Activated naive CD4-positive, alpha-beta T cell treated with Interleukin-2 at 50 U/mL for 16 hours (primary cell): ENCODE results near the gene CDK2AP2.

Experiments used
- DNase-seq: peaks from one replicate; pipeline ENCODE4 v3.0.0-alpha.2; 2020

The CDK2AP2 gene

DNA sequence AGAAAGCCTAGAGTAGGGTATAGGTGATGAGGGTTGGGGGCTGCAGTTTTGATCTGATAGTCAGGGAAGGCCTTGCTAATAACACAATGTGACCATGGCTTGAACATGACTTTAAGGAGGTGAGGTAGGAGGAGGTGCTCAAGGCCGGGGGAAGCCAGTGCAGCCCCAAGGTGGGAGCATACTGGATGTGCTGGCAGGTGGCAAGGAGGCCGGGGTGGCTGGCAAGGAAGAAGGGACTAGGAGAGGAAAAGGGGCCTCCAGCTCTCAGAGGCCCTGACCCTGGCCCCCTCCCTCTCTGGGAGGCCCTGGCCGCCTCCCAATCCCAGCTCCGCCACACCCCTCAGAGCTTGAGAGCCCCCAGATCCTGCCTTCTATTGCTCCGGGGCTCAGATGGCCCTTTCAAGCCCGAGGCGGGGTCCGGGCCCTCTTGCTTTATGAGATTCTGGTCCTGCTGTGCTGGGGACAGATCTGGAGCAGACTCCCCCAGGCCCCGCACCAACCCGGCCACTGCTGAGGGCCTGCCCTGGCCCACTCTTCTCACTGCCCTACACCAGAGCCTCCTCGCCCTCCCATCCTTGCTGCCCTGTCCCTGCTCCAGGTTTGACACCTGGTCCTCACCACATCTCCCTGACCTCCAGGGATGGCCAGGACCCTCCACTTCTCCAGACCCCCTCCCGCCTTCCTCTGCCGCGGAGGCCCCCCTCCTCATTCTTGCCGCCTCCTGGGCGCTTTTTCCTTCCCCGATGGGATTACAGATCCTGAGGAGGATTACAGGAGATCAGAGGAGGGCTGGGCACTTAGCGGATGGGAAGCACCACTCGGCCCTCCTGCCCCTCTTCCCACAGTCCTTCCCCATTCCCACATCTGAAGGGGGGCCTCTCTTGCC is 4.6 kb downstream of the CDK2AP2 start:
- DNase-seq: no peak

DNA sequence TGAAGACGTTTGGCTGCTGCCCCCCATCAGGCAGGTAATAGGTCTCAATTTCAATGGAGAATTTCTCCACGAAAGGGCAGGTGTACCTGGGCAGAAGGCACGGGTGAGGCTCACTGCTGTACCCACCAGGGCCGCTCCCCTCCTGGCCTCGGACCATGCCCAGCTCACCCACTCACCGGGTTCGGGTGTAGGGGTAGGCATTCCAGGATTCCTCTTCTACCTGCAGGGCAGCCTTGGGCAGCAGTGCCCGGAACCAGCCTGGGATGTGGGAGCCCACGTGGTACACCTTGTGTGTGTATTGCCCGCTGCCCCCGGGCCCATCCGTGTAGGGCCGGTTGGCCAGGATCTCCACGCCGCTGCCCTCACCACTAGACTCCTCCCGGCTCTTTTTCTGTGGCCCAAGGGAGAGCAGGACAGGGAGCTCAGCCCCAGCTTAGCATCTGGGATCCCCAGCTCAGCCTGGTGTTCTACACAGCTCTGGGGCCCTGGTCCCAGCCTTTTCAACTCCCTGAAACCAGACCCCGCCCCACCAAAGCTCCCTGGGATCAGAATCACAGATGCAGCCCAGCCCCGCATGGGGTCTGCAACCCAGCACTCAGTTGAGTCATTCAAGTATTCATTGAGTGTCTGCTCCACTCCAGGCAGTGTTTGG is 5.5 kb downstream of the CDK2AP2 start:
- DNase-seq: no peak

DNA sequence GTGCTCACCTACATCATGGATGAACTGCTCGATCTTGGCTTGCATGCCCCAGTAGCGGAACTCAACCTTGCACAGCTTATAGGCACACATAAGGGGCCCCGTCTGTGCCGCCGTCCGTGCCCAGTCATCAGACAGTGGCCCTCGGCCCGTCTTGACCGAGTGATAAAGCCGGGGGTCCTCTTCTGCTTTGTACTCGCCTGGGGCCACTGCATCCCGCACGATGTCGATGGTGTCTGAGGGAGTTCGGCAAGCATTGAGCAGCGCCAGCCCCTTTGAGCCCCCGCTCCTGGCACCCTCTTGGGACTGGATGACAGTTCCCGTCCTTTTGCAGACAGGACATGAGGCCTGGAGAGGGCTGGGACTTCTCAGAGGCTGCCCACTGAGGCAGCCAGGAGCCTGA is 6.1 kb downstream of the CDK2AP2 start:
- no peak for DNase-seq

DNA sequence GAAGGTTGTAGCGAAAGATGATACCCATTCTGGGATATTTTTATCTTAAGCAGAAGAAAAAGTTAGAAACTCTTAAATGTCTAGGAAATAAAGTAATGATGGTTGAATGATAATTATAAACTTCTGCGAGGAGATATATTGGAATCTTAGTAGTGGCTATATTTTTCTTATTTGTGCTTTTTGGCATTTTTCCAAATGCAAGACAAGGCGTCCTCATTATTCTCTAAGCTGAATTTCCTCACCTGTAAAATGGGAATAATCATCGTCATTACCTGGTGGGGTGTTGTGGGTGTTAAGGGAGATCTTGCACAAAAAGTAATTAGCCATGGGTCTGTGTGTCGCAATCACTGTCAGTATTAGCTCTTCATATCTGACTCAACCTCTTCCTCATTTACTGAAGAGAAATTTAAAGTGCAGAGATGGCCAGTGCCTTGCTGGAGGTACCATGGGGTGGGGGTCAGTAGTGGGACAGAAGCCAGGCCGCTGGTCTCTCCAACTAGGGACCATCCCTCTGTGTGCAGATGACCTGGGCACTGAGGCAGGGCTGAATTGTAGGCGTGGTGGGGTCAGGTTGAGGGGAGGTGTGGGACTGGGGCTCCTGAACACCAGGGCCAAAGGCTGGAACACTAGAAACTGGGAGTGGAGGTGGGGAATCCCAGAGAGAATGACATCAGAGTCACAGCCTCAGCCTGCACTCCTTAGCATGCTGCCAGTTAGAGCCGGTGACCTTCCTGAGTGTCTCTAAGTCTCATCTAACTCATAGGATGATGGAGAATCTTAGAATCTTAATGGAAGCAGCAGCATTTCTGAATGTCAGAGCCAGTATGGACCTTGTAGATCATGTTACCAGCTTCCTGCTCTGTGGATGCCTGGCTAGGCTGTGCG is 6.9 kb downstream of the CDK2AP2 start:
- DNase-seq: no peak

DNA sequence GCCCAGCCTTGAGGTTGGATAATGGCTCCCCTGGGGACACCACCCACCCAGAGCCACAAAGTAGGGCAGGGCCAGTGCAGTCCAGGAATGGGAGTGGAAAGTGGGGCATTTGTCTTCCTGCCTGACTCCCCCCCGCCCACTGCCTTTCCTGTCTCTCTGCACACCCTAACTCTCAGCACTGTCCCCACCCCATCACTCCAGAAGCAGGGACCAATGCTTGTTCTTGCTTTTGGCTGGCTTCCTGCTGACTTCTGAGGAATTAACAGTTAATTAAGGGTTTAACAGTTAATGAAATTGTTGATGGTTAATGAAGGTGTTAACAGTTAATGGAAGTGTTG is 7.5 kb downstream of the CDK2AP2 start:
- DNase-seq: no peak

DNA sequence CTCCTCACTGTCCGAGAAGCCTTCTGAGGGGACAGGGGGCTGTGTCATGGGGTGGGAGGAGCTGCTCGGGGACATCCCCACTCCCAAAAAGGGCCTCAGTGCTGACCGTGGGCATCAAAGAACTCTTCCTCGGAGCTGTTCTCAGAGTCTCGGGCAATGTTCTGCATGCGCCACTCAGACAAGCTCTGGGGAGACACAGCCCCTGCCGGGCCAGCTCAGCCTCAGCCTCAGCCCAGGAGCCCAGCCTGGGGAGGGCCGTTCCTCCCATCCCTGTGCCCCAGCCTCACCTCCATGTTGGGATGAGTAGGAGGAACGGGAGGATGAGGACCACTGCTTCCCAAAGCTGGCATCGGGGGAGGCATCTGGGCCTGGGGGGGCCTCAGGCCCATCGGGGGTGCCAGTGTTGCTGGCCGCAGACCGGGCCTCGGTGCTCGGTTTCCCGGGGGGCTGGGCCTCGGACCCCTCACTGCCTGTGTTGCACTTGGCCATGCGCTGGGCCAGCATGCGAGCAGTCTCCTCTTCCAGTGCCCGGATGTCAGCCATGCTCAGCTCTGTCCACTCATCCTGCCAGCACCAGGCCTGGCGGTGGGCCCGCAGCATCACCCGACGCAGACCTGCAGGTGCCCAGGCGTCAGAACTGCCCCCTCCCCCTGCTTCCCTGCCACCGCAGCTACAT is 8.0 kb downstream of the CDK2AP2 start:
- DNase-seq: no peak

DNA sequence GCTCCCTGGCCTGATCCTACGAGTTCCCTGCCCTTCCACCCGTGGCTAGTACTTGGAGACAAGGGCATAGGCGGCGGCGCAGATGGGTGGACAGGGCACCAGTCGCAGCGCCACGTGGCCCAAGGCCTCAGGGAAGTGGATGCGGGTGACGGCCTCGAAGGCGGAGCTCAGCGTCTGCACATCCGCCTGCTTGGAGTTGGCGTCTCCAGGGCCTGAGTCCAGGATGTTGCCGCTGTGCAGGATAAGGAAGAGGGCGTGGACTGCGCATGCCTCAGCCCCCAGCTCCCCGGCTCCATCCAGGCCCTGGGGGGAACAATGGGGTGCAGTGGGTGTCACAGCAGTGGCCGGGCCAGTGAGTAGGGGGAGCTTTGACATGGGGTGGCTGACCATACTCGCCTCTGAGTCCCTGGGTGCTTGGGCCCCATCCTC is 9.4 kb downstream of the CDK2AP2 start:
- DNase-seq: no peak

DNA sequence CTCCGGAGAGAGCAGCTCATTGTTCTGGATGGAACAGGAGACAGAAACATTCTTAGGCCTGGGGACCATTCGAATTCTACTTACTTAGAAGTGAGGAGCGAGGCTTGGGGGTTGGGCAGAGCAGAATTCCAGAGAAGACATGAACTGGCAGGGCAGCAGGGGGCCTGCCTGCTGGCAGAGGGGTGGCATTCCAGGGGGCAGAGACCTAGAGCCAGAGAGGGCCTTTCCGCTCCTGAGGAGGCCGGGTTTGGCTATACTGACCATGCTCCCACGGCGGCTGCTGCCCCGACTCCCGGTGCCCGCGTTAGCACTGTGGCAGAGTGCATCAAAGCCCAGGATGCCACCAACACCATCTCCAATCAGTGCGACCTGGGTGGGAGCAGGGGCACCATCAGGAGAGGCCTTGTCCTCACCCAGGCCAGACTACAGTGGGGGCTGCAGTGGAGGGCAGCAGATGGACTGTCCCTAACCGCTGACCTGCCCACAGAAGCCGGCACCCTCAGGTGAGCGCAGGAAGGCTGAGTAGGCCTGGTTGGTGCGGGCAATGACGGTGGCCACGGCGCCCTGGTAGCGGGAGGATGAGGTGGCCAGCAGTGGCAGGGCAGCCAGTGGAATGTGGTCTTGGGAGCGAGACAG is 10.2 kb downstream of the CDK2AP2 start:
- no peak for DNase-seq

DNA sequence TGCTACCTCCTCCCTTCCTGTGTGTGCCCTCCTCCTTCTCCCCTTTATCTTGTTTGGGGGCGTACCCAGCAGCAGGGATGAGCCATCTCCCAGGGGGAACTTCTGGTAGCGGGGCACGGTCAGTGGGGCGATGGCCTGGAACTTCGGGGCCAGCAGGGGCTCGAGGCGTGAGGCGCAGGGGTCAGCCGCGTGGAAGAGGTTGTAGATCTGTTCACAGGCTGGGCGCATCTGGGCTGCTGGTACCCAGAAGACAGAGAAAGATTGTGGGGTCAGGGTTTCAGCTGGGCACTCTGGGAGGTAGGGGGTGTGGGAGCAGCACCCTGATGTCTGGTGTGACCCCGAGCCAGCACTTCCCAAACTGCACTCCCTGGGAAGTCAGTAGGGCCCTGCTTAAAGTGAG is 11.8 kb downstream of the CDK2AP2 start:
- no peak for DNase-seq

DNA sequence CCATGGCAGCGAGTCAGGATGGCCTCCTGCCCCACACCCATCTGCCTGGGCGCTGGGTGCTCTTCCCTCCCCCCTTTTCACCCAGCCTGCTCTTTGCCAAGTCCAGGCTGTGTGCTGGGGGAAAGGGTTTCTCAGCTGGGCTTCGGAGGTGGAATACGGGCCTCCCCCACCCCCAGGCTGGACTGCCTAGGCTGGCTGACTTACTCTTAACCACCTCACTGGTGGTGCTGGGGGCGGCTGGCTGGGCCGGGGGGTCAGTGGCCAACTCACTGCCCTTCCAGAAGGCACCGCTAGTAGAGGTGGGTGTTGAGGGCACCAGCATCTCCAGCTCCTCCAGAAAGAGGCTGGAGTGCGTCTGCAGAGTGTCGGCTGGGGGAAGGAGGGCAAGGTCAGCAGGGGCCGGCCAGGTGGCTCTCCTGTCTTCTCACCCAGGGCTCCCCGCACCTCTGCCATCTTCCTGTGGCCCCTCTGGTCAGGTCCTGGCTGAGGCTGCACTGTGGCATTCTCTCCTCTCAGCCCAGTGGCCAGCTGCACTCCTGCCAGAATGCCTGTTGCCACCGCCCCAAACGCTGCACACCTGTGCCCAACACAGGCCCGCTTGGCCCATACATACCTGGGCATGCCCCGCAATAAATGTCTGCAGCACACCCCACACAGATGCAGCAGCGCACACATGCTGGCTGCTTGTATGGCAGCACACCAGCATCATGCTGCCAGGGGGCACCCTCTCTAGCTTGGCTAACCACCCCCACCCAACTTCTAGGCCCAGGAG is 12.5 kb downstream of the CDK2AP2 start:
- no peak for DNase-seq

DNA sequence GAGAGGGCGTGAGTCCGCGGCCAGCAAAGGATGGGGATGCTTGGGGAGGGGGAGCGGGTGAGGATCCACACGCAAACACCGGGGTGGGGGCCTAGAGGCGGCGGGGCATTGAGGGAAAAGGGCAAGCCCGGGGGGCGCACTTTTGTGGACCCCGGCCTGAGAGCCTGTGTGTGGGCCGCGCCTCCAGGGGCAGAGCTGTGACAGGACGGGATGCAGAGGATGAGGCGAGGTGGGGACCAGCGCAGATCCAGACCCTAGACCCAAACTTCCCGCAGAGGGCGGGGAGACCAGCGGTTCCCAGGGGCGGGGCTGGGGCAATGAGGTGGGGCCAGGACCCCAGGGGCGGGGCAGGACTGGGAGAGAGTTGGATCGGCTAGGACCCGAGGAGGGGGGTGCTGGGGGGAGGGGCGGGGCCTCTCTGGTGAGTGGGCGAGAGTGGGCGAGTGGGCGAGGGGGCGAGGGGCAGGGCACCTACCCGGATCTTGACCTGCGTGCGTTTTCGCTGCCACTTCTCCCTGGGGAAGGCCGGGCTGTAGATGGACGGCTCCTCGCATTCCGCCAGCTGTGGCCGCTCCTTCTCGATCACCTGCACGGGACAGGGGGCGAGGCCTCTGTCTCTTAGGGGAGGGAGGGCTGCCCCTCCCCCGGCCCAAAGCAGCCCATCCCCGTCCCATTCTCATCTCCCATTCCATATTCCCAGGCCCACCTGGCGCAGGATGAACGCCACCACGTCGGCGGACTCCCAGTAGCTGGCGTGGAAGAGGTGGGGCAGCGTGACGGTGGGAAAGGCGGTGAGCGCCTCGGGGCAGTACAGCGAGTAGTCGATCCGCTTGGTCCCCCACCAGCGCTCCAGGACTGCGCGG is 13.4 kb downstream of the CDK2AP2 start:
- no peak for DNase-seq

DNA sequence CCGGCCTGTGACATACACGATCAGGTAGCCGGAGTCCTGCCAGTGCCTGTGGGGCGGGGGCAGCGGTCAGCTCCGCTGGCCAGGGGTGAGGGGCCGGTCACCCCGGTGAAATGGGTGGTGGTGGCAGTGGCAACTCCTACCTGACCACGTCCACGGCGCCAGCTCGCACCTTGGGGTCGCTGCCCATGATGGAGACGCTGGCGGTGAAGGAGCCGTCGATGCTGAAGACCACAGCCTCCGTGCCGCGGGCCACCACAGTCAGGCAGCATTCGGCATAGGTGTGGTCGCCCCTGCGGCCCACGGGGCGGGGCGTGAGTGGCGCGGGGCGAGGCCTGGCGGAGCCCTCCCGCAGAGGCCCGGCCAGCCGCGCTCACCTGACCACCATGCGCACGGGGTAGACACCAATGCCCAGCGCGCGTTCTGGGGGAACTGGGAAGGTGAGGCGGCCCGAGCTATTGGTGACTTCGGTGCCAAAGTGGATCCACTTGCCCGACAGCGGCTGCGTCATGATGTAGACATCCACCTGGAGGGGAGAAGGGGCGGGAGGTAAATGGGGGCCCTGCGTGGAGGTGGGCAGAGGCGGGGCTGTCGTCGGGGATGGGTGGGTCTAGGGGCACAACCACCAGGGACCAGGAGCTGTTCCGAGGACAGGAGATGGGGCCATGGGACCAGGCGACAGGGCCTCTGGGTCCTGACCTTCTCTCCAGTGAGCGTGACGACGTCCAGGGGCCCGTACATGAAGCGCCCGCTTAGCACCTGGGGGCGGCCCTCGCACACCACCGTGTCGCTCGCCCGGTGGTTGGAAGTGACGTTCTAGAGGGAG is 14.2 kb downstream of the CDK2AP2 start:
- DNase-seq: no peak

DNA sequence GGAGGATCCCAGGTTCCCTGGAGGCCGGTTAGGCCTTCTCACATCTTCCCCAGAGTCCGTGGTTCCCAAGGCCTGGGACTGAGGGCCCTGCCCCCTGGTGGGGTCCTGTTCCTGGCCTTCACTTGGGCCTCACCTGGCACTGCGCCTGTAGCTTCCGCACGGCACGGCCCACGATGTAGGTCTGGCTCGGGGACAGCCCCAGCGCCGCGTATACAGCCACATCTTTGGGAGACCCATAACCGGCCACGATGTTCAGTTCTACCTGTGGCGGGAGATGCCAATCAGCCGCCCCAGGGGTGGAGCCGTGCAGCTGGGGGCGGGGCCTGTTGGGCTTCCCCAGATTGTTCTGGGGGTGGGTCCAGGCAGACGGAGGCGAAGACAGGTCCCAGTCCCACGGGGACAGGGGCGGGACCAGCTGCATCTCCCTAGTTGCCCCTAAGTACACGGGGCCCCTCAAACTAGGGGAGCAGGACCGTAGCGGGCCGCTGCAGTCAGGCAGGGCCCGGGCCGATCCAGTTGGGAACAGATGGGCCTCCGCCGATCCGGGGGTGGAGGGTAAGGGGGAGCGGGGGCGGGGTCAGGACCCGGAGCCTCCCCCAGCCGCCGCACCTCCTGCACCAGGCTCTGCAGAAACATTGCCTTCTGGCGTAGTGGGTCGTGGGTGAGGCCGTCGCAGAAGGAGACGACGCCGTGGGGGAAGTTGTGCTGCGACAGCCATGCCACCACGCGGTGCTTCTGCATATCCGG is 15.0 kb downstream of the CDK2AP2 start:
- no peak for DNase-seq

DNA sequence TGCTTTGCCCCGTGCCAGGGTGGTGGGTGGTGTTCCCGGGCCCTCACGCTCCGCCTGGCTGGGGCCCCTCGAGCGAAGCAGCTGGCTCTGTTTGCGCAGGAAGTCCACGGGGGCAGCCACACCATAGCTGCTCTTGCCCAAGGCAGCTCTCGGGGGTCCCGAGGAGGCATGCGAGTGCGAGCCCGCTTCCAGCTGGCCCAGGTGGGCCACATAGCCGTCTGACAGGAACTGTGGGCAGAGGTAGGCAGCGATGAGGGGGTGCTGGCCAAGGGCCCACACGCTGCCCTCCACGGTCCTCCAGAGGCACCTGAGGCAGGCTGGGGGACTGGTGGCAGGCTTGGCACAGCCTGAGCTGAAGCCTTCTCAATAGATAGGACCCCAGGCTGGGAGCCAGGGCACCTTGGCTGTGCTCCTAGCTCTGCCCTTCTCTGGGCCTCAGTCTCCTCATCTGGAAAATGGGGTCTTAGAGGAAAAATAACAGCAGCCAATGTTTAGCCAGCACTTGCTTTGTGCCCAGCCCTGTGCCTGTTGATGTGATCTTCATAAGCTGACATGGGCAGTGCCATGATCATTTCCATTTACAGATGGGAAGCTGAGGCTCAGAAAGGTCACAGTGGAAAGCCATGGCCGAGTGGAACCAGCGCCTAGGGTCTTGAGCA is 15.8 kb downstream of the CDK2AP2 start:
- no peak for DNase-seq

DNA sequence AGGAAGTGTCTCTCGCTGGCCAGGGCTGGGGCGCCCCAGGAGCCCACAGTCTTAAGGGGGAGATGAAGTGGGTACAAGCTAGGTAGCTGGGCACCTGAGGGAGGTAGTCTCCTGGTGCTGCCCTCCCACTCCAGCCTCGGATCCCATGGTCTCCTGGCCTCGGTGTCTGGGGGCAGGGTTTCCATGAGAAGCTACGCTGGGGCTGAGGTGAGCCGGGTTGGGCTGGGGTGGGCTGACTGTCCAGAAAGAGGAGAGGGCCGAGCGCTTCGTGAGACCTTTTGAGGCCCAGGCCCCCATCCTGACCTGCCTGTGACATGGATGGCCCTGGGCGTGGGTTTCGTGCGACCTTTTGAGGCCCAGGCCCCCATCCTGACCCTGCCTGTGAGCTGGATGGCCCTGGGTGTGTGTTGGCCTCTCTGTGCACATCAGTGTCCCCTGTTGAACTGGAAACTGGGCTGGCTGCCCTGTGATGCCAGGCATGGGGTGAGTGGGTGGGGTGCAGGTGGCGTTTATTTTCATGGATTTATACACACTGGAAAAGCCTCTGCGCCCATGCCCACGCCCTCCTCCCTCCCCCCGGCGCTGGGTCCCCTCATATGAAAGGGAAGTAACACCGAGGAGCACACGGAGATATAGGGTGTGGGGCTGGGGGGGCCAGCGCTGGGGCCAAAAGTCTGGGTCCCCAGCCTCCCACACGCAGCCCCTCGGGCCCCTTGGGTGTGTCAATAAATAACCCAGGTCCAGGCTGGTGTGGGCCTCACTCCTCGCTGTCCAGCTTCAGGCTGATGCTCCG is 16.5 kb downstream of the CDK2AP2 start:
- no peak for DNase-seq

DNA sequence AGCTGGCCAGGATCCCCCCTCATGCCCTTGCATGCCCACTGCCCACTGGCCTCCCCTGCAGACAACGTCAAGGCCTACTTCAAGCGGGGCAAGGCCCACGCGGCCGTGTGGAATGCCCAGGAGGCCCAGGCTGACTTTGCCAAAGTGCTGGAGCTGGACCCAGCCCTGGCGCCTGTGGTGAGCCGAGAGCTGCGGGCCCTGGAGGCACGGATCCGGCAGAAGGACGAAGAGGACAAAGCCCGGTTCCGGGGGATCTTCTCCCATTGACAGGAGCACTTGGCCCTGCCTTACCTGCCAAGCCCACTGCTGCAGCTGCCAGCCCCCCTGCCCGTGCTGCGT is 17.3 kb downstream of the CDK2AP2 start:
- no peak for DNase-seq

DNA sequence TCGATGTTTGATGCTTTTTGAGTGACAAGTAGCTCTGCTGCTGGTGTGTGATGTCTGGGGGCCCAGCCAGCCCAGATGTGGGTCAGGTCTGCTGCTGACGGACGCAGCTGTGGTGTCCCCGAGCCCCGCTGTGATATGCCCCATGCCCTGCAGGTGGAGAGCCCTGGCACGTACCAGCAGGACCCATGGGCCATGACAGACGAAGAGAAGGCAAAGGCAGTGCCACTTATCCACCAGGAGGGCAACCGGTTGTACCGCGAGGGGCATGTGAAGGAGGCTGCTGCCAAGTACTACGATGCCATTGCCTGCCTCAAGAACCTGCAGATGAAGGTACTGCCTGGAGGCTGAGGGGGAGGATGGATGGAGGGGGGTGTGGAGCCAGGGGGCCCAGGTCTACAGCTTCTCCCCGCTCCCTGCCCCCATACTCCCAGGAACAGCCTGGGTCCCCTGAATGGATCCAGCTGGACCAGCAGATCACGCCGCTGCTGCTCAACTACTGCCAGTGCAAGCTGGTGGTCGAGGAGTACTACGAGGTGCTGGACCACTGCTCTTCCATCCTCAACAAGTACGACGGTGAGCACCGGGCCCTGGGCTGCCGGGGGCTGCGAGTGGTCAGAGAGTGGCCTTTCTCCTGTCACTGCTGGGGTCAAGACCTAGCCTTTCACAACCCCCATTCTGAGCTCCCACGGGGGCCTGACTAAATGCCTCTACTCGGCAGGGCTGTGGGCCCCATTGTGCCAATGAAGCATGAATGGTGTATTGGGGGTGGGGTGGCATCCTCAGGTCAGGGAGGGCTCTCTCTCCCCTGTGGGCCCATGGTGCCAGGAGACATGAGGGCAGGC is 17.9 kb downstream of the CDK2AP2 start:
- no peak for DNase-seq
